H1 (cell line): Measurements from ENCODE around the gene PFDN5. TPM values are rescaled to one million over a fixed set of nuclear protein-coding genes. Genes with fewer than 3 reads are reported as not detected.

Source experiments
- CTCF ChIA-PET: fragments of 300-600 bp; sonication (Branson Sonifier 250); formaldehyde crosslinking; loops from one replicate; lab custom pipeline; 2021; ENCODE audit not compliant: partially characterized antibody; lab: Charles Lee
- POLR2A ChIA-PET: fragments of 300-600 bp; sonication (Branson Sonifier 250); formaldehyde crosslinking; loops from one replicate; lab custom pipeline; 2021; ENCODE audit warnings: inconsistent platforms; ENCODE audit not compliant: partially characterized antibody; lab: Charles Lee
- DNase-seq, 2 experiments: peaks; one replicate each; pipeline versions ENCODE4 v3.0.0 to v3.0.0-alpha.2; 2010 to 2022; ENCODE audit warnings: low spot score in 2 of 2, low read depth in 1 of 2, mixed read lengths in 1 of 2
- FAIRE-seq: peaks from 2 replicates; lab custom pipeline; 2011; peaks lifted over from hg19 to GRCh38; lab: Jason Lieb, UNC
- H2AFZ ChIP-seq: 2 replicates; pipeline ENCODE4 v1.8.1; 2012; ENCODE audit warnings: low read length, inconsistent platforms
- H2AK5ac ChIP-seq: 2 replicates; pipeline ENCODE4 v1.6.1; 2013; ENCODE audit warnings: low read depth, low read length
- H2BK120ac ChIP-seq: replicated peaks from 2 replicates; pipeline ENCODE3; 2013; ENCODE audit warnings: low read depth, low read length, inconsistent platforms
- H2BK12ac ChIP-seq: 2 replicates; pipeline ENCODE4 v1.6.1; 2013; ENCODE audit warnings: low read depth, low read length
- H2BK15ac ChIP-seq: 2 replicates; pipeline ENCODE4 v1.6.1; 2013; ENCODE audit warnings: low read length
- H2BK20ac ChIP-seq: 2 replicates; pipeline ENCODE4 v1.6.1; 2013; ENCODE audit warnings: low read length
- H2BK5ac ChIP-seq: 2 replicates; pipeline ENCODE4 v1.6.1; 2013; ENCODE audit warnings: low read depth, low read length
- H3K14ac ChIP-seq: 2 replicates; pipeline ENCODE4 v1.6.1; 2013; ENCODE audit warnings: inconsistent platforms; ENCODE audit not compliant: insufficient read length
- H3K18ac ChIP-seq: 2 replicates; pipeline ENCODE4 v1.6.1; 2013; ENCODE audit warnings: low read length; ENCODE audit errors: extremely low read depth
- H3K23ac ChIP-seq: 2 replicates; pipeline ENCODE4 v1.6.1; 2013; ENCODE audit warnings: inconsistent platforms; ENCODE audit not compliant: insufficient read length
- H3K23me2 ChIP-seq: 2 replicates; pipeline ENCODE4 v1.6.1; 2013; ENCODE audit warnings: low read depth, low read length
- H3K27ac ChIP-seq: 2 replicates; pipeline ENCODE4 v1.6.1; 2011; ENCODE audit warnings: low read depth, low read length, inconsistent platforms
- H3K27me3 ChIP-seq, 4 experiments: replicated peaks in 1 of 4; 1 replicate in 1 of 4; 2 replicates in 3 of 4; pipeline versions ENCODE4 v1.6.1 to v1.8.1; 2011 to 2013; ENCODE audit warnings: low read length in 3 of 4, mild to moderate bottlenecking in 3 of 4, inconsistent platforms in 2 of 4, mixed read lengths in 2 of 4, moderate library complexity in 1 of 4; ENCODE audit not compliant: control insufficient read depth in 3 of 4, insufficient read depth in 3 of 4; ENCODE audit errors: extremely low read depth in 1 of 4
- H3K36me3 ChIP-seq, 4 experiments: 2 replicates each; pipeline versions ENCODE4 v1.6.1 to v1.8.1; 2011 to 2013; ENCODE audit warnings: mild to moderate bottlenecking in 4 of 4, low read length in 3 of 4, moderate library complexity in 2 of 4, control low read depth in 1 of 4, inconsistent platforms in 1 of 4; ENCODE audit not compliant: insufficient read depth in 4 of 4, control insufficient read depth in 2 of 4
- H3K4ac ChIP-seq: replicated peaks from 2 replicates; pipeline ENCODE3; 2013; ENCODE audit warnings: low read length, low read depth, mixed read lengths, inconsistent platforms; ENCODE audit not compliant: insufficient read length
- H3K4me1 ChIP-seq, 4 experiments: replicated peaks in 1 of 4; 1 replicate in 1 of 4; 2 replicates in 3 of 4; pipeline versions ENCODE4 v1.6.1 to v1.8.1; 2011 to 2013; ENCODE audit warnings: low read length in 3 of 4, inconsistent platforms in 2 of 4, mixed read lengths in 1 of 4; ENCODE audit not compliant: insufficient read depth in 4 of 4, control insufficient read depth in 3 of 4
- H3K4me2 ChIP-seq, 2 experiments: 2 replicates each; pipeline versions ENCODE4 v1.6.1 to v1.8.1; 2011 to 2013; ENCODE audit warnings: low read depth in 2 of 2, low read length in 2 of 2, control low read depth in 1 of 2, inconsistent platforms in 1 of 2, mild to moderate bottlenecking in 1 of 2; ENCODE audit not compliant: insufficient read depth in 1 of 2
- H3K4me3 ChIP-seq, 4 experiments: fragments of 200-600, 300-600 bp in 1 of 4; sonication (generic), shearing (Covaris generic), sonication (Bioruptor Twin) in 1 of 4; 2 replicates each; pipeline versions ENCODE4 v1.5.1 to v1.8.1; 2011 to 2016; ENCODE audit warnings: low read length in 4 of 4, low read depth in 3 of 4, control low read depth in 2 of 4, inconsistent platforms in 2 of 4, mild to moderate bottlenecking in 2 of 4, mixed read lengths in 1 of 4, moderate library complexity in 1 of 4; ENCODE audit not compliant: insufficient read depth in 2 of 4; ENCODE audit errors: extremely low read depth in 1 of 4
- H3K56ac ChIP-seq: replicated peaks from 2 replicates; pipeline ENCODE3; 2013; ENCODE audit warnings: low read depth, mild to moderate bottlenecking, mixed read lengths, low read length, inconsistent platforms; ENCODE audit not compliant: insufficient read length
- H3K79me1 ChIP-seq: 2 replicates; pipeline ENCODE4 v1.6.1; 2013; ENCODE audit warnings: low read depth, low read length, control low read depth
- H3K79me2 ChIP-seq, 2 experiments: 2 replicates each; pipeline versions ENCODE4 v1.6.1 to v1.8.1; 2012 to 2013; ENCODE audit warnings: low read length in 2 of 2, mild to moderate bottlenecking in 2 of 2, inconsistent platforms in 1 of 2; ENCODE audit not compliant: insufficient read depth in 2 of 2, control insufficient read depth in 1 of 2
- H3K9ac ChIP-seq, 4 experiments: replicated peaks in 1 of 4; 1 replicate in 1 of 4; 2 replicates in 3 of 4; pipeline versions ENCODE4 v1.6.1 to v1.8.1; 2011 to 2013; ENCODE audit warnings: low read depth in 3 of 4, low read length in 3 of 4, control low read depth in 2 of 4, mild to moderate bottlenecking in 2 of 4, moderate library complexity in 2 of 4, inconsistent platforms in 1 of 4; ENCODE audit errors: extremely low read depth in 1 of 4
- H3K9me3 ChIP-seq, 2 experiments: 2 replicates each; pipeline versions ENCODE4 v1.6.1 to v1.8.1; 2012 to 2013; ENCODE audit warnings: mild to moderate bottlenecking in 2 of 2, moderate library complexity in 2 of 2, control low read depth in 1 of 2, inconsistent platforms in 1 of 2, low read depth in 1 of 2, low read length in 1 of 2, mixed read lengths in 1 of 2; ENCODE audit not compliant: insufficient read depth in 2 of 2
- H4K20me1 ChIP-seq, 2 experiments: replicated peaks in 1 of 2; 2 replicates each; pipeline versions ENCODE3 to v1.8.1; 2011 to 2013; ENCODE audit warnings: inconsistent platforms in 2 of 2, low read length in 2 of 2, mild to moderate bottlenecking in 1 of 2; ENCODE audit not compliant: insufficient read depth in 2 of 2, control insufficient read depth in 1 of 2
- H4K5ac ChIP-seq: 2 replicates; pipeline ENCODE4 v1.6.1; 2013; ENCODE audit warnings: low read length, low read depth, mixed read lengths, inconsistent platforms; ENCODE audit not compliant: insufficient read length
- H4K8ac ChIP-seq: 2 replicates; pipeline ENCODE4 v1.8.0; 2013; ENCODE audit warnings: mild to moderate bottlenecking, moderate library complexity, low read length, inconsistent platforms; ENCODE audit not compliant: insufficient read depth; ENCODE audit errors: extremely low read depth
- H4K91ac ChIP-seq: replicated peaks from 2 replicates; pipeline ENCODE3; 2013; ENCODE audit warnings: low read length, mixed read lengths, inconsistent platforms; ENCODE audit not compliant: insufficient read length
- CBX5 ChIP-seq: fragments of 300-800, 300-1000 bp; sonication (generic); IDR thresholded peaks from 2 replicates; pipeline ENCODE4 v1.7.1; 2016; ENCODE audit warnings: antibody characterized with exemption, low read length, low read depth
- CEBPB ChIP-seq: IDR thresholded peaks from 2 replicates; pipeline ENCODE4 v1.6.1; 2012; ENCODE audit warnings: low read depth, low read length
- CHD2 ChIP-seq: IDR thresholded peaks from 2 replicates; pipeline ENCODE4 v1.6.1; 2012; ENCODE audit warnings: low read length, improper control_type of control experiment
- EZH2 ChIP-seq: fragments of 200-600 bp; sonication (generic); IDR thresholded peaks from 2 replicates; pipeline ENCODE4 v1.7.1; 2012; ENCODE audit warnings: low read depth, mild to moderate bottlenecking, moderate library complexity, low read length, inconsistent platforms; ENCODE audit not compliant: severe bottlenecking
- GTF2F1 ChIP-seq: IDR thresholded peaks from 2 replicates; pipeline ENCODE4 v1.6.1; 2012; ENCODE audit warnings: low read depth, low read length, improper control_type of control experiment, borderline replicate concordance
- KDM5A ChIP-seq: fragments of 200-600 bp; IDR thresholded peaks from 2 replicates; pipeline ENCODE4 v1.7.1; 2012; ENCODE audit warnings: mild to moderate bottlenecking, low read length, inconsistent platforms, mixed read lengths
- RNF2 ChIP-seq: fragments of 200-900, 300-1000 bp; sonication (generic); IDR thresholded peaks from 2 replicates; pipeline ENCODE4 v1.7.1; 2016; ENCODE audit warnings: borderline replicate concordance, low read depth, mild to moderate bottlenecking, antibody characterized with exemption, low read length; ENCODE audit not compliant: poor library complexity, severe bottlenecking; ENCODE audit errors: missing control alignments
- RXRA ChIP-seq: IDR thresholded peaks from 2 replicates; pipeline ENCODE4 v1.6.1; 2011; ENCODE audit warnings: low read depth, mild to moderate bottlenecking, low read length, moderate library complexity; ENCODE audit not compliant: insufficient read depth
- SAP30 ChIP-seq: fragments of 300-600 bp; sonication (generic); IDR thresholded peaks from 2 replicates; pipeline ENCODE4 v1.7.1; 2012; ENCODE audit warnings: low read length, moderate library complexity, mild to moderate bottlenecking, inconsistent platforms; ENCODE audit not compliant: insufficient read depth, insufficient replicate concordance
- SIRT6 ChIP-seq: IDR thresholded peaks from one replicate; pipeline ENCODE4 v1.7.1; 2012; ENCODE audit warnings: low read length, inconsistent platforms
- SIX5 ChIP-seq: IDR thresholded peaks from 2 replicates; pipeline ENCODE4 v1.6.1; 2011; ENCODE audit warnings: mild to moderate bottlenecking, low read depth, low read length
- SP4 ChIP-seq: IDR thresholded peaks from 2 replicates; pipeline ENCODE4 v1.6.1; 2012; ENCODE audit warnings: low read length, inconsistent platforms
- SUZ12 ChIP-seq: fragments of 200-600 bp; sonication (generic); IDR thresholded peaks from 2 replicates; pipeline ENCODE4 v1.6.1; 2012; ENCODE audit warnings: mild to moderate bottlenecking, inconsistent platforms, low read length, moderate library complexity, mixed read lengths
- YY1 ChIP-seq: IDR thresholded peaks from 2 replicates; pipeline ENCODE4 v1.6.1; 2011; ENCODE audit warnings: low read depth, mild to moderate bottlenecking, low read length
- ZNF274 ChIP-seq: IDR thresholded peaks from 2 replicates; pipeline ENCODE4 v1.7.0; 2012; ENCODE audit warnings: low read length, borderline replicate concordance; ENCODE audit errors: extremely low read depth
- WGBS, 2 experiments: shearing (Covaris generic) in 1 of 2; methylation state at CpG; one replicate each; pipeline versions ENCODE4 v1.1.6 to v1.1.7; 2013 to 2015; ENCODE audit warnings: low lambda C conversion rate in 2 of 2, mixed read lengths in 2 of 2, inconsistent platforms in 1 of 2, low coverage in 1 of 2, missing lambda C conversion rate in 1 of 2; ENCODE audit not compliant: insufficient replicate concordance in 2 of 2, insufficient coverage in 1 of 2, insufficient read length in 1 of 2; ENCODE audit errors: extremely low coverage in 1 of 2, missing lambda C conversion rate in 1 of 2; 5-methylcytosine and 5-hydroxymethylcytosine counted together
- polyA plus RNA-seq, 7 experiments: library from polyadenylated mRNA; depleted of rRNA in 3 of 7; stranded (reverse) in 5 of 7; unstranded in 2 of 7; fragments of >200 nt in 5 of 7; fragments of 200-250 nt in 2 of 7; gene quantifications; 1 replicate in 5 of 7; 2 replicates in 1 of 7; 4 replicates in 1 of 7; pipeline versions ENCODE4 v1.2.1 to v1.2.3, GENCODE V29; 2011 to 2013; ENCODE audit warnings: missing spikeins in 2 of 7, mixed read lengths in 2 of 7
- total RNA-seq: library from RNA; stranded (reverse); fragmentation: NEBNext Ultra II Directional; extraction: Animal tissue kit (Norgen Biotek cat#: 25700); gene quantifications from 2 replicates; pipeline ENCODE4 v1.2.1, GENCODE V29; 2021

The PFDN5 gene
- total and polyA plus RNA-seq, 2 of the 8 experiments (the other 6 are each of a cell fraction or from before 2014, with no cell fraction given), result 290 to 630 TPM

DNA sequence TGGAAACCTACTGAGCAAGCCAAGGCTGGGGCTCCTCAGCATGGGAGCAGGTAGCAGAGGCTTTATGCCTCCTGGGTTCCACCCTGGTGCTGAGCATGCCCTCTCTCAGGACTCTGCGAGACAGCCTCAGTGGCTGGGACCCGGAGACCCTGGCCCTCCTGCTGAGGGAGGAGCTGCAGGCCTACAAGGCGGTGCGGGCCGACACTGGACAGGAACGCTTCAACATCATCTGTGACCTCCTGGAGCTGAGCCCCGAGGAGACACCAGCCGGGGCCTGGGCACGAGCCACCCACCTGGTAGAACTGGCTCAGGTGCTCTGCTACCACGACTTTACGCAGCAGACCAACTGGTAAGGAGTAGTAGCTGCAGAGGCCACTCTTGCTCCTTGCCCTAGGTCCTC, 18.8 kb upstream of the PFDN5 start:
- no peaks in the 10 kb centered on the region for H3K27me3 ChIP-seq
- H3K23ac ChIP-seq, result no peak overlapping the region
- no peak overlapping the region for H2BK120ac ChIP-seq
- 96% methylated on average over 11 of the region's 11 CpGs; no CpG with 5 or more reads in 1 of the 2 experiments for WGBS, 2 experiments
- H3K14ac ChIP-seq, result no peak overlapping the region
- H2BK5ac ChIP-seq, result no peak overlapping the region
- H3K9ac ChIP-seq, result no peak overlapping the region
- FAIRE-seq (no peak), DNase-seq (no peak)
- H3K18ac ChIP-seq, result no peak overlapping the region
- no peaks in the 10 kb centered on the region for H3K23me2 ChIP-seq
- no peak overlapping the region for H2AFZ ChIP-seq
- H4K20me1 ChIP-seq, result peaks cover 0 to 9% of the 10 kb centered on the region in 2 experiments
- H2AK5ac ChIP-seq, result no peak overlapping the region
- no peak overlapping the region for H2BK15ac ChIP-seq
- no peak overlapping the region for H3K4me3 ChIP-seq
- no peak for TF ChIP-seq ZNF274
- no peak for TF ChIP-seq SIX5
- TF ChIP-seq SP4, result no peak
- TF ChIP-seq SAP30, result no peak
- no peak for TF ChIP-seq SUZ12
- no peak for TF ChIP-seq YY1
- TF ChIP-seq RNF2, result no peak
- TF ChIP-seq SIRT6, result no peak
- no peak for TF ChIP-seq KDM5A
- no peak for TF ChIP-seq GTF2F1
- TF ChIP-seq CBX5, result no peak
- no peak for TF ChIP-seq EZH2
- TF ChIP-seq RXRA, result no peak
- TF ChIP-seq CHD2, result no peak
- no peak for TF ChIP-seq CEBPB
- H3K36me3 ChIP-seq, result peaks cover 13 to 51% (median 42%) of the 10 kb centered on the region in 4 experiments
- H3K79me1 ChIP-seq, result no peaks in the 10 kb centered on the region
- no peaks in the 10 kb centered on the region for H3K79me2 ChIP-seq
- H4K5ac ChIP-seq, result no peak overlapping the region
- no peak overlapping the region for H3K4me2 ChIP-seq
- no peak overlapping the region for H4K91ac ChIP-seq
- H3K9me3 ChIP-seq, result no peaks in the 10 kb centered on the region
- no peak overlapping the region for H3K56ac ChIP-seq
- POLR2A ChIA-PET, result interaction anchor here (0.6 to 9.3 kb wide), 6 partner anchors 8 to 81 kb away, joined by 3 to 76 read pairs (median 3); partner anchors contain the start of genes ESPL1 and PFDN5
- no peak overlapping the region for H2BK20ac ChIP-seq
- CTCF ChIA-PET, result interaction anchor here (0.9 to 28.3 kb wide), 3 partner anchors 9 to 67 kb away, joined by 5 to 573 read pairs (median 22); partner anchors contain the start of genes ESPL1 and ITGB7
- H3K27ac ChIP-seq, result no peak overlapping the region
- H3K4me1 ChIP-seq, result no peaks in the 10 kb centered on the region
- H2BK12ac ChIP-seq, result no peak overlapping the region
- H4K8ac ChIP-seq, result no peak overlapping the region
- no peak overlapping the region for H3K4ac ChIP-seq
